ENCODE data around the gene TMEM88.

TMEM88 gene

DNA sequence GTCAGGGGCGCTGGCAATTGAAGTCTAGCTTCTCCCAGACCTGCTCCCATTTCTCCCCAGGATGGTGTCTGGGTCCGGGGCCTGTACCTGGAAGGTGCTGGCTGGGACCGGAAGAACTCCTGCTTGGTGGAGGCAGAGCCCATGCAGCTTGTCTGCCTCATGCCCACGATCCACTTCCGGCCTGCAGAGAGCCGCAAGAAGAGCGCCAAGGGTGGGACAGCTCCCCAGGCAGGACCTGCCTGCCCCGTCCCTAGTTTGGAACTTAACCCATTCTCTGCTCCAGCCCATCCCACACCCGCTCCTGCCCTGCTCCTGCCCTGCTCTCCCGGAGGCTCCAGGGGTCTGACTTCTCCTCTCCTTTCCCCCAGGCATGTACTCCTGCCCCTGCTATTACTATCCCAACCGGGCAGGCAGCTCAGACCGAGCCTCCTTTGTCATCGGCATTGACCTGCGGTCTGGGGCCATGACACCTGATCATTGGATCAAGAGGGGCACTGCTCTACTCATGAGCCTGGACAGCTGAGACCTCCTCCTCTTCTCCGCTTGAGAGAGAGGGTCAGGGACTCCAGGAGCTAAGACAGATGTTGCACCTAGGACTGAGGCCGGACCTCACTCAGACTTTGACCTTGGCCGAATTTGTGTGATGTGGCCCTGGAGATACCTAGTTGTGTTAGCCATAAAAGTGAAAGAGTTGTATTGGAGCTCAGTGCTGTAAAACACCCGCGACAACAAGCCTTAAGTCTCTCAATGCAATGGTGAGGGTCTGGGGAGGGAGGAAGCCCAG, 21.7 kb upstream of the TMEM88 start:
- TF ChIP-seq, protein P1, sequence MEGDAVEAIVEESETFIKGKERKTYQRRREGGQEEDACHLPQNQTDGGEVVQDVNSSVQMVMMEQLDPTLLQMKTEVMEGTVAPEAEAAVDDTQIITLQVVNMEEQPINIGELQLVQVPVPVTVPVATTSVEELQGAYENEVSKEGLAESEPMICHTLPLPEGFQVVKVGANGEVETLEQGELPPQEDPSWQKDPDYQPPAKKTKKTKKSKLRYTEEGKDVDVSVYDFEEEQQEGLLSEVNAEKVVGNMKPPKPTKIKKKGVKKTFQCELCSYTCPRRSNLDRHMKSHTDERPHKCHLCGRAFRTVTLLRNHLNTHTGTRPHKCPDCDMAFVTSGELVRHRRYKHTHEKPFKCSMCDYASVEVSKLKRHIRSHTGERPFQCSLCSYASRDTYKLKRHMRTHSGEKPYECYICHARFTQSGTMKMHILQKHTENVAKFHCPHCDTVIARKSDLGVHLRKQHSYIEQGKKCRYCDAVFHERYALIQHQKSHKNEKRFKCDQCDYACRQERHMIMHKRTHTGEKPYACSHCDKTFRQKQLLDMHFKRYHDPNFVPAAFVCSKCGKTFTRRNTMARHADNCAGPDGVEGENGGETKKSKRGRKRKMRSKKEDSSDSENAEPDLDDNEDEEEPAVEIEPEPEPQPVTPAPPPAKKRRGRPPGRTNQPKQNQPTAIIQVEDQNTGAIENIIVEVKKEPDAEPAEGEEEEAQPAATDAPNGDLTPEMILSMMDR (IDR thresholded peaks at IDR 0.05; ENCODE audit: borderline replicate concordance, insufficient read depth, low read depth, low read length) = no peak
- no peak overlapping the region for H3K4me3 ChIP-seq (ENCODE audit: low read depth, low read length)

DNA sequence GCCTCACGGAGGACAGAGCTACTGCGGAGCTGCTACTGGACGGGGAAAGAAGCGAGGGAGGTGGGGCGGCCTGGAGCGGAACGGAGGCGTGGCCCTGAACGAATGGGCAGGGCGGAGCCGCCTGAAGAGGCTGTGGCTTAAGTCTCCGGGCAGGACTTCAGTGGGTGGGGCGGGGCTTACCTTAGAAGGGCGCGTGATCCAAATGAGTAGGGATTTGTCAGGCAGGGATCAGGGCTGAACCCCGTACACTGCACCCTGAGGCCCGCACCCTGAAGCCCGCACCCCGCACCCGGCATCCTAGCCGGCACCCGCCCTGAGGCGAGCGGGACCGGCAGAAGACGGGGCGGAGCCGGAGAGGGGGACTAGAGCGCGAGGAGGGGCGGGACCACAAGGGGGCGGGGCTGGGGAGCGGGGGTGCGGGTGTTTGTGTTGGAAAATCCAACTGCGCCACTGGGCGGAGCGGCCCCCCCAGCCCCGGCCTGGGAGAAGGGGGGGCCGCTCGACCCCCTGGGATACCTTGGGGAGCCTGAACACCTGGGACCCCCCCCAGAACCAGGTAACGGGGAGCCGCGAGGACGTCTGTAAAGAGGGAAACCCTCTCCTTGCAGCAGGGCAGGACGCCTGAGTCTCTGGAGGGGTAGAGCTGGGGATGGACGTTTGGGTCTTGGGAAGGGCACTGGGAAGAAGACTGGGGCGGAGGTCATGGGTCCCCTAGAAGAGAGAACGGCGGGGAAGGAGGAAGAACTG, 20.9 kb upstream of the TMEM88 start, which contains the start of gene KDM6B:
Gene KDM6B, plus strand, starts transcription at position 423 of the 747 bp plus-strand sequence. CDS start 11,338 bp downstream, outside the sequence.
- H3K4me3 ChIP-seq (ENCODE audit: low read depth, low read length) = peak within 1 kb of the TSS; percentile 68

DNA sequence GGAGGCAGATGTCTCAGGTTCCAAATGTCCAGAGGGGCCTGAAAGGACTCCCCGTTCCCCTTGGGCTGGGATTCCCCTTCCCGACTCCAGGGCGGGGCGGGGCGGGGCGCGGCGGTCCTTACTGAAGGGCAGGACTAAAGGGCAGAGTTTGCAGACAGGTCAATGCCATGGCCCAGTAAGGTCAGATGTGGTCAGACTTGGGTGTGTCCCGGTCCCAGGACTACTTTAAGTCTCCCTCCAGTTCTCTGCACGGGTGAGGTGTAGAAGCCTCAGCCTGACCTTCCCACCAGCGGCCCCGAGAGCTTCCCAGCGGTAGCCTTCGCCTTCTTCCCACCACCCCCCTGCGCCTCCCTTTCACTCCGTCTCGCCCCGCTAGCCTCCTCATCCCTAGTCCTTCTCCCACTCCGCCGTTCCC, 20.3 kb upstream of the TMEM88 start:
- H3K4me3 ChIP-seq (ENCODE audit: low read depth, low read length) = peak overlapping the region; percentile 68
- TF ChIP-seq, protein P1 (IDR thresholded peaks at IDR 0.05; ENCODE audit: borderline replicate concordance, insufficient read depth, low read depth, low read length) = no peak

More for the DNA sequence above, 20.9 kb upstream of the TMEM88 start, which contains the start of gene KDM6B:
- TF ChIP-seq, protein P1 (IDR thresholded peaks at IDR 0.05; ENCODE audit: borderline replicate concordance, insufficient read depth, low read depth, low read length) = 0 out of 2 replicates have a peak, but pooled peaks have one; percentile 1

DNA sequence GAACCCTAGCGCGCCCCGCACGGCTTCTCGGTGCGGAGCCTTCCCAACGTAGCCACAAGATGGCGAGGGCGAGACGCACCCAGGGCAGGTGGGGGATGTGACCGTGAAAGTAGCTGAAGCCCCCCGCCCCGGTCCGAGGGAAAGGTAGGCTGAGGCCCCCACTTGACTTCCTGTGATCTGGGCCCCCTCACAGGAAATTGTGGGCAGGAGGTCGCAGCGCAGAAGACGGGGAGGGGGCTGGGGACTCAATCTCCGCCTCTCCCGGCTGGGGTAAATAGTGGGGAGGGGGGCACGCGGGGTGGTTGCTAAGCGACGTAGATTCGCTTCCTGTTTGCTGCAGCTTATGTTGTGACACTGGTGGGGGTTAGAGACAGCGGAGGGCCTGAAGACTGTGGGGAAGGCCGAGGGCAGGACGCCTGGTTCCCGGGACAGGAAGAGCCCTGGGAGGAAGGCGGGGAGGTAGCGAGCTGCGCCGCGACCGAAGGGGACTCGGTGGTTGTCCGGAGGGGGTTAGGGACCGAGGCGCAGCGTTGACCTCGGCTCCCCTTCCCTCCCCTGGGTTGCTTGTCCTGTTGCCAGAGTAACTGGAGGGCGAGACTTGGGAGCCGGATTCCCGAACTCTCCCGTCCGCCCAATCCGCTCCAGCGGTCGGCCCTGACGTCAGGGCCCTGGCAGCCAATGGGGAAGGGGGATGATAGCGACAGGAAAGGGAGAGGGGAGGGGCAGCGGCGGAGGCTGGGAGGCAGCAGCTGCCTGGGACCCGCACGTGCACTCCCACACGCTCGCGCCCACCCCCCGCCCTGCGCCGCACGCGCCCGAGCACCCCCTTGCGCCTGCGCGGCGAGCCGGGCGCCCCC, 19.7 kb upstream of the TMEM88 start:
- H3K4me3 ChIP-seq (ENCODE audit: low read depth, low read length) = peak overlapping the region; percentile 68
- TF ChIP-seq, protein P1 (IDR thresholded peaks at IDR 0.05; ENCODE audit: borderline replicate concordance, insufficient read depth, low read depth, low read length) = peak; percentile 91

DNA sequence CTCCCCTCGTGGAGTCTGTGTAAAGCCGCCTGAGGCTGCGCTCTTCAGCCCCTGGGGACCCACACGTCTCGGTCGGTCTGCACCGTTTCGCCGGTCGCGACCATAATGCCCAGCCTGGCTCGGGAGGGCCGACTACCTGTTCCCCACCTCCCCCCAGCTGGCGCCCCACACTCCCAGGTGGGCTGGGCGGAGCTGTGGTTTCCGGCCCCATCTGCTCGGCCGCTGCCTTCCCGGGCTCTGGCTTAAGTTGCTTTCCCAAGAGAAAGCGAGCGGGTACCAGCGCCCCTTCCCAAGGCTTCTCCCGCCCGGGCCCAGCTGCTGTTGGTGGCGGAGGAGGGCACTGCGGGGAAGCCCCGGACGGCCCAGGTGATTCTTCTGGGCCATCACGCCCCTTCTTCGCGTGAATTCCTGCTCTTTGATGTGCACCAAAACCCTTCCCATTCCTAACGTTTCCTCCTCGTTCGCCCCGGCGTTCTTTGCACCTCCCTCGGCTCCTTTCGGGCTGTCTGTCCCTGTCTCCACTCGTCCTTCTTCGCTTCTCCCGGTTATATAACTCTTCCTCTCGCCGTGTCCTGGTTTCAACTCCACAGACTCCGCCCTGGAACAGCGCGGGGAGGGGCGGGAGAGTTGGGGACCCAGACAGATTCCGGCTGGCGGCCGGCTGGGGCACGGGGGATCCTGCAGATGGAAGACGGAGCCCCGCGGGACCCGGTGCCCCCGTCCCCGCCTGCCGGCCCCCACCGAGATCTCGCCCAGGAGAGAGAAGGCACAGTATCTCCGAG, 18.9 kb upstream of the TMEM88 start:
- H3K4me3 ChIP-seq (ENCODE audit: low read depth, low read length) = peak overlapping the region; percentile 68
- TF ChIP-seq, protein P1 (IDR thresholded peaks at IDR 0.05; ENCODE audit: borderline replicate concordance, insufficient read depth, low read depth, low read length) = no peak

All from GM12875 (cell line).